ENCODE results near the gene C1orf21. TPM values are rescaled to one million over a fixed set of nuclear protein-coding genes. Genes with fewer than 3 reads are reported as not detected.

C1orf21 gene
- total and polyA plus RNA-seq, 2 of the 4 experiments (the other 2 are of a cell fraction) = 6.4 to 9.9 TPM

DNA sequence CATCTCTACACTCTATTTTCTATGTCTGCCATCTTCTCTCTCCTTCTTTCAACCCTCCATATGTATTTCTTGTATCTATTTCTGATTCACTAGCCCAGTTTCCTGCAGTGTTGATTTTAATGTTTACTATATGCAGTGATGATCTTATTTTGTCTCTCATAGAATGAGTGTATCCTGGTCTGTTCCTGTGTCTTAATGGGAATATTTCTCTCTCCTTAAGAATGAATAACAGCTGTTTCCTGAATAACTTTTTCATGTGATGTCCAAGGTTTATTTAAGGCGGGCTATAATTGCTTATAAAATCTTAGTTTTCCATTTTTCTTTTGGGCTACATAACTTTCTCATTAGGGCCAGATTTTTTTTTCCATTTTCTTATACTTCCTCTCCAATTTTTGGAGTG is 144.5 kb downstream of the C1orf21 start:
- no peaks in the 10 kb centered on the region for H3K9me1 ChIP-seq (ENCODE audit: insufficient read depth, low read length)
- no peaks in the 10 kb centered on the region for H4K20me1 ChIP-seq (ENCODE audit: insufficient read depth, low read length)
- TF ChIP-seq, protein P1, sequence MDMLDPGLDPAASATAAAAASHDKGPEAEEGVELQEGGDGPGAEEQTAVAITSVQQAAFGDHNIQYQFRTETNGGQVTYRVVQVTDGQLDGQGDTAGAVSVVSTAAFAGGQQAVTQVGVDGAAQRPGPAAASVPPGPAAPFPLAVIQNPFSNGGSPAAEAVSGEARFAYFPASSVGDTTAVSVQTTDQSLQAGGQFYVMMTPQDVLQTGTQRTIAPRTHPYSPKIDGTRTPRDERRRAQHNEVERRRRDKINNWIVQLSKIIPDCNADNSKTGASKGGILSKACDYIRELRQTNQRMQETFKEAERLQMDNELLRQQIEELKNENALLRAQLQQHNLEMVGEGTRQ (IDR thresholded peaks at IDR 0.05; ENCODE audit: low read depth, low read length) = no peak
- TF ChIP-seq, protein P2, sequence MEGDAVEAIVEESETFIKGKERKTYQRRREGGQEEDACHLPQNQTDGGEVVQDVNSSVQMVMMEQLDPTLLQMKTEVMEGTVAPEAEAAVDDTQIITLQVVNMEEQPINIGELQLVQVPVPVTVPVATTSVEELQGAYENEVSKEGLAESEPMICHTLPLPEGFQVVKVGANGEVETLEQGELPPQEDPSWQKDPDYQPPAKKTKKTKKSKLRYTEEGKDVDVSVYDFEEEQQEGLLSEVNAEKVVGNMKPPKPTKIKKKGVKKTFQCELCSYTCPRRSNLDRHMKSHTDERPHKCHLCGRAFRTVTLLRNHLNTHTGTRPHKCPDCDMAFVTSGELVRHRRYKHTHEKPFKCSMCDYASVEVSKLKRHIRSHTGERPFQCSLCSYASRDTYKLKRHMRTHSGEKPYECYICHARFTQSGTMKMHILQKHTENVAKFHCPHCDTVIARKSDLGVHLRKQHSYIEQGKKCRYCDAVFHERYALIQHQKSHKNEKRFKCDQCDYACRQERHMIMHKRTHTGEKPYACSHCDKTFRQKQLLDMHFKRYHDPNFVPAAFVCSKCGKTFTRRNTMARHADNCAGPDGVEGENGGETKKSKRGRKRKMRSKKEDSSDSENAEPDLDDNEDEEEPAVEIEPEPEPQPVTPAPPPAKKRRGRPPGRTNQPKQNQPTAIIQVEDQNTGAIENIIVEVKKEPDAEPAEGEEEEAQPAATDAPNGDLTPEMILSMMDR (conservative IDR thresholded peaks at IDR 0.05; ENCODE audit: low read depth, low read length) = no peak
- TF ChIP-seq, protein P3, sequence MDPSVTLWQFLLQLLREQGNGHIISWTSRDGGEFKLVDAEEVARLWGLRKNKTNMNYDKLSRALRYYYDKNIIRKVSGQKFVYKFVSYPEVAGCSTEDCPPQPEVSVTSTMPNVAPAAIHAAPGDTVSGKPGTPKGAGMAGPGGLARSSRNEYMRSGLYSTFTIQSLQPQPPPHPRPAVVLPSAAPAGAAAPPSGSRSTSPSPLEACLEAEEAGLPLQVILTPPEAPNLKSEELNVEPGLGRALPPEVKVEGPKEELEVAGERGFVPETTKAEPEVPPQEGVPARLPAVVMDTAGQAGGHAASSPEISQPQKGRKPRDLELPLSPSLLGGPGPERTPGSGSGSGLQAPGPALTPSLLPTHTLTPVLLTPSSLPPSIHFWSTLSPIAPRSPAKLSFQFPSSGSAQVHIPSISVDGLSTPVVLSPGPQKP (IDR thresholded peaks at IDR 0.05; ENCODE audit: borderline replicate concordance, low read depth, low read length) = no peak
- TF ChIP-seq SMC3 (IDR thresholded peaks at IDR 0.05; ENCODE audit: low read depth, low read length) (no peak), NFE2L2 (IDR thresholded peaks at IDR 0.05; ENCODE audit: low read depth, low read length) (no peak), CEBPB (IDR thresholded peaks at IDR 0.05; ENCODE audit: low read depth, low read length) (no peak), POLR2A (IDR thresholded peaks at IDR 0.05; ENCODE audit: low read depth, low read length) (no peak), BHLHE40 (IDR thresholded peaks at IDR 0.05; ENCODE audit: low read depth, low read length) (no peak), RFX5 (IDR thresholded peaks at IDR 0.05; ENCODE audit: low read depth, low read length) (no peak), CHD1 (IDR thresholded peaks at IDR 0.05; ENCODE audit: low read depth, low read length) (no peak)
- H3K9me3 ChIP-seq (ENCODE audit: control insufficient read depth, insufficient read depth, low read length) = peaks cover 2% of the 10 kb centered on the region; the same call in 1 of the 2 replicates
- no CpG with 5 or more reads among the region's 1 CpG for WGBS, 2 experiments (ENCODE audit: extremely low coverage in 2 of 2, insufficient read length in 1 of 2)
- no peak overlapping the region for H3K4me3 ChIP-seq (ENCODE audit: insufficient read depth, low read depth, low read length)
- H2BK120ac ChIP-seq (ENCODE audit: low read depth, low read length) = no peak overlapping the region
- H3K4ac ChIP-seq (ENCODE audit: low read depth, low read length) = no peak overlapping the region
- intact Hi-C loops (cut with micrococcal nuclease) (loop anchor here (1.0 kb wide), 1 partner anchor 13 kb away; no protein-coding TSS in a partner anchor), in situ Hi-C loops (cut with MboI; ENCODE audit: low sequenced_read_pairs) (no loop called here), dilution Hi-C loops (cut with HindIII; ENCODE audit: low sequenced_read_pairs, unreplicated experiment) (no loop called here)
- no peak overlapping the region for H4K8ac ChIP-seq (ENCODE audit: low read depth in 2 of 2, low read length in 2 of 2)
- H2AFZ ChIP-seq (replicated peaks; ENCODE audit: low read length, poor library complexity) = no peak overlapping the region
- no peak overlapping the region for H2BK20ac ChIP-seq (ENCODE audit: low read depth, low read length)
- POLR2A ChIA-PET (ENCODE audit: unreplicated experiment) = no interaction called here
- no TSS peak for BruUV-seq (replicated peaks)
- 0 out of 4 replicates have a peak, but pooled peaks cover 0 to 1% of the 10 kb centered on the region in 2 experiments for H3K79me1 ChIP-seq (ENCODE audit: low read depth in 1 of 2, low read length in 2 of 2)
- H3K18ac ChIP-seq (ENCODE audit: low read depth, low read length) = no peak overlapping the region
- H2BK15ac ChIP-seq (ENCODE audit: low read depth, low read length) = no peak overlapping the region
- ATAC-seq (ENCODE audit: low read depth) (0 out of 2 replicates have a peak, but pooled peaks have one; percentile 27), DNase-seq (peak; percentile 27)
- no peak overlapping the region for H3K23ac ChIP-seq (ENCODE audit: low read depth, low read length)
- no peak overlapping the region for H3K27ac ChIP-seq (ENCODE audit: insufficient read depth, low read length)
- H3K4me2 ChIP-seq (ENCODE audit: low read depth, low read length) = no peak overlapping the region
- no peak overlapping the region for H3K9ac ChIP-seq (ENCODE audit: low read depth, low read length)
- H4K5ac ChIP-seq (ENCODE audit: low read depth, low read length) = no peak overlapping the region
- CTCF ChIA-PET = interaction anchor here (0.9 kb wide), 1 partner anchor 133 kb away, joined by 6 read pairs; no protein-coding TSS in a partner anchor
- no peak overlapping the region for H3K56ac ChIP-seq (ENCODE audit: extremely low read depth, insufficient read depth, low read length)
- peaks cover under 1% of the 10 kb centered on the region; the same call in 1 of the 2 replicates for H3K36me3 ChIP-seq (ENCODE audit: control insufficient read depth, insufficient read depth, low read length)
- no peaks in the 10 kb centered on the region for H3K4me1 ChIP-seq (ENCODE audit: control insufficient read depth, insufficient read depth, low read length)
- H4K91ac ChIP-seq (ENCODE audit: insufficient read depth, low read depth, low read length) = no peak overlapping the region
- no peak overlapping the region for H3K14ac ChIP-seq (replicated peaks; ENCODE audit: low read depth, low read length)
- H2BK5ac ChIP-seq (ENCODE audit: low read depth, low read length, poor library complexity, severe bottlenecking) = no peak overlapping the region
- H2AK5ac ChIP-seq (ENCODE audit: low read depth, low read length) = no peak overlapping the region
- no peak overlapping the region for H2AK9ac ChIP-seq (replicated peaks; ENCODE audit: low read depth, low read length, poor library complexity)
- no peaks in the 10 kb centered on the region for H3K27me3 ChIP-seq (ENCODE audit: control insufficient read depth, insufficient read depth, low read length)
